ENCODE data around the gene HIKESHI.
A peak's percentile ranks its signal among the peaks of the same experiment; 100 is the strongest.

Gene HIKESHI

DNA sequence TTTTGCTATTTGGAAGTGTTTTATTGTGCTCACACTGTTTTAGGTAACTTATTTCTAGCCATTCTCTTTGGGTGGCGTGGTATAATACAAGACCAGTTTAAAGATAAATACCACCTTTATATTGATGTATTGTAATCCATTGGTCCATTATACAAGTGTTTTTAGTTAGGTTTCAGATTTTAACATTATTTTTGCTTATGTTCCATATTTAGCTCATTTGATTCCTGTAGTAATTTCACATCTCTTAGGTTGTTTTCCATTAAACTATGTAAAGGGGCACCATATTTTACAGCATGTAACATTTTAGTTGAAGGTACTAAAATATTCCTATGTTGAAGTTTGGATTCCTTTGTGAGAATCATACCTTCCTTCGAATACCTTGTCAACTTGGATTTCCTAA, 37.4 kb upstream of the HIKESHI start:
- no peak overlapping the region for H3K4me3 ChIP-seq (ENCODE audit: low read depth, low read length)
- TF ChIP-seq, protein P1, sequence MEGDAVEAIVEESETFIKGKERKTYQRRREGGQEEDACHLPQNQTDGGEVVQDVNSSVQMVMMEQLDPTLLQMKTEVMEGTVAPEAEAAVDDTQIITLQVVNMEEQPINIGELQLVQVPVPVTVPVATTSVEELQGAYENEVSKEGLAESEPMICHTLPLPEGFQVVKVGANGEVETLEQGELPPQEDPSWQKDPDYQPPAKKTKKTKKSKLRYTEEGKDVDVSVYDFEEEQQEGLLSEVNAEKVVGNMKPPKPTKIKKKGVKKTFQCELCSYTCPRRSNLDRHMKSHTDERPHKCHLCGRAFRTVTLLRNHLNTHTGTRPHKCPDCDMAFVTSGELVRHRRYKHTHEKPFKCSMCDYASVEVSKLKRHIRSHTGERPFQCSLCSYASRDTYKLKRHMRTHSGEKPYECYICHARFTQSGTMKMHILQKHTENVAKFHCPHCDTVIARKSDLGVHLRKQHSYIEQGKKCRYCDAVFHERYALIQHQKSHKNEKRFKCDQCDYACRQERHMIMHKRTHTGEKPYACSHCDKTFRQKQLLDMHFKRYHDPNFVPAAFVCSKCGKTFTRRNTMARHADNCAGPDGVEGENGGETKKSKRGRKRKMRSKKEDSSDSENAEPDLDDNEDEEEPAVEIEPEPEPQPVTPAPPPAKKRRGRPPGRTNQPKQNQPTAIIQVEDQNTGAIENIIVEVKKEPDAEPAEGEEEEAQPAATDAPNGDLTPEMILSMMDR (IDR thresholded peaks at IDR 0.05; ENCODE audit: low read depth, low read length, missing control alignments), result no peak
- DNase-seq (ENCODE audit: low read depth), result no peak

DNA sequence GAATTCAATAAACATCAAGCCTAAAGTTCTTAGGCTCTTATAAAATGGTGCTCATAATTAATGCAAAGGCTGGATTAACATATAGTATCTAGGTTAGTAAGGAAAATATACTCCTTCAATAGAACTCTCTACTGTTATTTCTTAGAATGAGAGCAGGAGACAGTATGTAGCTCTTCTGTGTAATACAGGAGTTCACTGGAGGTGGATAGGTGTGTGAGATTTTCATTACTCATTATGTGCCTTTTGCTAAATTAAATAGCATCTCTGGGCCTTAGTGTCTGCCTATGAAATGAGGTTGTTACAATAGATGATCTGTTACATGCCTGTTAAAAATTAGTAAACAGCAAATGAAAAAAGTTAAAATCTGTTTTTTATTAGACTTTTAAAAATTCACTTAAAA, 36.8 kb upstream of the HIKESHI start:
- H3K4me3 ChIP-seq (ENCODE audit: low read depth, low read length), result no peak overlapping the region
- no peak for DNase-seq (ENCODE audit: low read depth)
- TF ChIP-seq, protein P1 (IDR thresholded peaks at IDR 0.05; ENCODE audit: low read depth, low read length, missing control alignments), result no peak

DNA sequence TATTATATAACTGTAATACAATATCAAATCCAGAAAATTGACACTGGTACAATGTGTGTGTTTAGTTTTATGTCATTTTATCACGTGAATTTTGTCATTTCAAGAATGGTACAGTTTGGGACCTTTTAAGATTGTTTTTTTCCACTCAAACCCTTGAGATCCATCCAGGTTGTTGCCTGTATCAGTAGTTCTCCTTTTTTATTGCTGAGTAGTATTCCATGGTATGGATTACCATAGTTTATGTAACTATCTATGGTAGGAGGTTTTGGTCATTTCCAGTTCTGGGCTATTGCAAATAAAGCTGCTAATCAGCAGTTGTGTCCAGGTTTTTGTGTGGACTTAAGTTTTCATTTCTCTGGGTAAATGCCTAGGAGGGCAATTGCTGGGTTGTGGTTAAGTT, 32.4 kb upstream of the HIKESHI start:
- no peak overlapping the region for H3K4me3 ChIP-seq (ENCODE audit: low read depth, low read length)
- no peak for DNase-seq (ENCODE audit: low read depth)
- TF ChIP-seq, protein P1 (IDR thresholded peaks at IDR 0.05; ENCODE audit: low read depth, low read length, missing control alignments), result no peak

DNA sequence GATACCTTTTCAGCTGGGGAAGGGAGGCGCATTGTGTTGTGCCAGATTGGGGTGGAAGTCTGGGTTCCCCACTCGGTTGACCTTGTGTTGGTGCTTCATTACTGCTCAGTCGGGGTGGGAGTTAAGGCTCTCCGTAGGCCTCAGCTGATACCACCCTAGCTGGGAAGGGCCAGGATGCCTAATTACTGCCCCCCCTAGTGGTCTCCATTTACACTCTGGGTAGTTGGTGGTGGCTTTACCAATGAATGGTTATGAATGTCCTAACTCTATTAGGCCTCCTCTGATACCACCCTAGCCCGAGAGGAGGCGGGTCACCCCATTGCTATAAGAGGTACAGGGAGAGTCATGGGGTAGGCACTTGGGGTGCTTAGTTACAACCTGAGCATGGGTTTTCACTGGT, 27.5 kb upstream of the HIKESHI start:
- no peak for DNase-seq (ENCODE audit: low read depth)
- H3K4me3 ChIP-seq (ENCODE audit: low read depth, low read length), result no peak overlapping the region
- TF ChIP-seq, protein P1 (IDR thresholded peaks at IDR 0.05; ENCODE audit: low read depth, low read length, missing control alignments), result peak; percentile 39

DNA sequence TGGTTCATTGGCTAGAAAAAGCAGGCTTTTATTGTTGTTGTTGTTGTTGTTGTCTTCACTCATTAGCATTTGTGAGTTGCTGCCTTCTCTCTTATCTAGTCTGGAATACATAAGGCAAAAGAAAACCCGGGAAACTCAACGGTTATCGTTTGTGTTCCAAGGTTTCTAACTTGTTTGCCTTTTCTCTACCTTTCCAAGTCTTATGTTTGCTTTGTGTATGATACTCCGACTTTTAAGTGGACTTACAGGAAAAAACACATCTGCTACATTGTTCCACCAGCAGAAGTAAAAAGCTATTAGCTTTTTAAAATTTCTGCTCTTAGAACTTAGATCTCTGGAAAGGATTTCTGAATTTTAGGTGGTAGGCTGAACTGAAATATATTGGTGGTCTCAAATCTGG, 27.0 kb upstream of the HIKESHI start:
- H3K4me3 ChIP-seq (ENCODE audit: low read depth, low read length), result no peak overlapping the region
- TF ChIP-seq, protein P1 (IDR thresholded peaks at IDR 0.05; ENCODE audit: low read depth, low read length, missing control alignments), result no peak
- no peak for DNase-seq (ENCODE audit: low read depth)

DNA sequence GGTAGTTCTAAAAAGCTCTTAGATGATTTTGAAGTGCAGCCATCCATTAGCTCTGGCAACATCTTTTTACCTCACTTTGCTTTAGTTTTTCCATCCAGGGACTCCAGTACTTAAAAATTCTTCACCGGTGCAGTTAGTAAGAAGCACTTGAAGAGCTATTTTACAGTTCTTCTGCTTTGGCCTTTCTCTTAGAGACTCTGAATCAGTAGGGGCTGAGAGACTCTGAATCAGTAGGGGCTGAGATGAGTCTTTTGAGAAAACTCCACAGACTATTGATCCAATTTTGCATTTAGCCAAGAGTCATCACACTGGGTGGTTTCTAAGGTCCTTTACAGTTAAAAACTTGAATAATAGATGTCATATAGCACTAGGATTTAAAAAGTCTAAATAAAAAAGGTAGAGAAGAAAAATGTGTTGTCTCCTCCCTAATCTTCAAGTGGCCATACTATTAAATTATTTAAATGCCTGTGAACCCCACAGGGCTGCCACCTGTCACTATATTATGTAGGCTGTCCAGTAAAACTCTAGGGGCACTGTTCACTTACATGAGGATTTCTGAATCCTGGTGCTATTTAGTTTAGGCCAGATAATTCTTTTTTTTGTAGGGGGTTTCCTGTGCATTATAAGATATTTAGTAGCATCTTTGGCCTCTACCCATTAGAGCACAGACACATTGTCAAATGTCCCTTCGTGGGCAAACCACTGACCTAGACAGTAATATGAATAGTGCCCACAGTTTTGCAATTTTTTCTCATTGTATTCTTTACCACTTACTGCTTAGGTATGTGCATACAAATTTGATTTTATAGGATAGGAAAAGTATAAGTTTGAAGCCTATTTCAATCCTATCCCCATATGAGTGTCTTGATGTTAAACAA, 26.3 kb upstream of the HIKESHI start:
- TF ChIP-seq, protein P1 (IDR thresholded peaks at IDR 0.05; ENCODE audit: low read depth, low read length, missing control alignments), result no peak
- no peak for DNase-seq (ENCODE audit: low read depth)
- no peak overlapping the region for H3K4me3 ChIP-seq (ENCODE audit: low read depth, low read length)

DNA sequence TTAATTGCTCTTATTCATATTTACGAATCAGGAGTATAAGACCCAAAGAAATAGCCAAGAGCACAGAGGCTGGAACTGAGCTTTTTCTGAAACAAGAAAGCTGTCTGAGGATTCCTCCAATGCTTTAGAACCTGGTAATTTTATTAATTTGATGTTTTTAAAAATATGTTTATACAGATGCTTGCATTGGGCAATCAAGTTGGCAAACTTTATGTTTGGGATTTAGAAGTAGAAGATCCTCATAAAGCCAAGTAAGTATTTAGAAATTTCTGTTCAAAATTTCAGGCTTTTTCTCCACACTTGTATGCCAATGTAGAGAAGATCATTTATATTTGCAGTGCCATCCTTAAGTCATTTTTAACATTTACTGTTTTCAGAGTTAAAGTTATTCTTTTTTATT, 24.3 kb upstream of the HIKESHI start:
- H3K4me3 ChIP-seq (ENCODE audit: low read depth, low read length), result no peak overlapping the region
- DNase-seq (ENCODE audit: low read depth), result no peak

More for the DNA sequence above, 24.3 kb upstream of the HIKESHI start:
- TF ChIP-seq, protein P1 (IDR thresholded peaks at IDR 0.05; ENCODE audit: low read depth, low read length, missing control alignments), result no peak
